ENCODE results near the gene CNGA3. TPM values are rescaled to one million over a fixed set of nuclear protein-coding genes. Genes with fewer than 3 reads are reported as not detected.
A peak's percentile ranks its signal among the peaks of the same experiment; 100 is the strongest.

The CNGA3 gene
- total and polyA plus RNA-seq, 2 of the 8 experiments (the other 6 are each of a cell fraction or from before 2014, with no cell fraction given), result 0.02 TPM; not detected in 1

DNA sequence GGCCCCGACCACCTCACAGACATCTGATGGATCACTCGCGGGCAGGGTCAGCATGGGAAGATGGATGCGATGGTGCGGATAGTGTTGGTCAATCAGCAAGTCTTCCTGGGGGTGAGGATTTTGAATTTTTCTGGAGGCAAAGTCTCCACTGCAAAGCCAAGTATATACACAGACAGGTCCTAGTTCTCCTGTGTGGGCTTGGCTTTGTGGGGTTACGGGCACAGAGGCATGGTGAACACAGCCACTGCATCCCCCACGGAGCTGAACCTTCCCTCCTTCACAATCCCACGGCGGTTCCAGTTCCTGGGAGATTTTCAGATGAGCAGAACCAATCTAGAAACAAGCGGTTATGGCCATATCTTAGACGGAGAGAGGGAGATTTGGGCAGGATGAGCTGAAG, 35.8 kb downstream of the CNGA3 start:
- Histone ChIP-seq H4K5ac (ENCODE audit: insufficient read length, low read depth, low read length) (no peak overlapping the region), H3K56ac (replicated peaks; ENCODE audit: insufficient read length, low read depth, low read length) (no peak overlapping the region), H3K27ac (ENCODE audit: low read depth, low read length) (no peak overlapping the region), H3K4me3 (ENCODE audit: extremely low read depth in 1 of 4, insufficient read depth in 2 of 4, low read depth in 3 of 4, low read length in 4 of 4) (no peak overlapping the region), H4K20me1 (replicated peaks in 1 of 2; ENCODE audit: control insufficient read depth in 1 of 2, insufficient read depth in 2 of 2, low read length in 2 of 2) (no peaks in the 10 kb centered on the region), H3K23ac (ENCODE audit: insufficient read length) (no peak overlapping the region), H2BK20ac (ENCODE audit: low read length) (no peak overlapping the region), H3K18ac (ENCODE audit: extremely low read depth, low read length) (no peak overlapping the region), H2BK15ac (ENCODE audit: low read length) (no peak overlapping the region), H4K91ac (replicated peaks; ENCODE audit: insufficient read length, low read length) (no peak overlapping the region), H3K27me3 (replicated peaks in 1 of 4; ENCODE audit: control insufficient read depth in 3 of 4, extremely low read depth in 1 of 4, insufficient read depth in 3 of 4, low read length in 3 of 4) (no peaks in the 10 kb centered on the region), H3K23me2 (ENCODE audit: low read depth, low read length) (no peaks in the 10 kb centered on the region), H2BK12ac (ENCODE audit: low read depth, low read length) (no peak overlapping the region), H3K4me2 (ENCODE audit: insufficient read depth in 1 of 2, low read depth in 2 of 2, low read length in 2 of 2) (no peak overlapping the region), H3K36me3 (ENCODE audit: control insufficient read depth in 2 of 4, insufficient read depth in 4 of 4, low read length in 3 of 4) (no peaks in the 10 kb centered on the region), H3K9me3 (ENCODE audit: insufficient read depth in 2 of 2, low read depth in 1 of 2, low read length in 1 of 2) (no peaks in the 10 kb centered on the region), H3K9ac (replicated peaks in 1 of 4; ENCODE audit: extremely low read depth in 1 of 4, low read depth in 3 of 4, low read length in 3 of 4) (no peak overlapping the region), H3K4me1 (replicated peaks in 1 of 4; ENCODE audit: control insufficient read depth in 3 of 4, insufficient read depth in 4 of 4, low read length in 3 of 4) (peaks cover 0 to 5% (median 2%) of the 10 kb centered on the region in 4 experiments; a peak in 3 of 7 replicates), H2BK120ac (replicated peaks; ENCODE audit: low read depth, low read length) (no peak overlapping the region), H3K4ac (replicated peaks; ENCODE audit: insufficient read length, low read depth, low read length) (no peak overlapping the region), H3K79me2 (ENCODE audit: control insufficient read depth in 1 of 2, insufficient read depth in 2 of 2, low read length in 2 of 2) (no peaks in the 10 kb centered on the region), H2AFZ (ENCODE audit: low read length) (no peak overlapping the region), H3K79me1 (ENCODE audit: low read depth, low read length) (no peaks in the 10 kb centered on the region), H2AK5ac (ENCODE audit: low read depth, low read length) (no peak overlapping the region), H2BK5ac (ENCODE audit: low read depth, low read length) (no peak overlapping the region), H3K14ac (ENCODE audit: insufficient read length) (no peak overlapping the region), H4K8ac (ENCODE audit: extremely low read depth, insufficient read depth, low read length) (no peak overlapping the region)
- DNase-seq (ENCODE audit: low read depth in 1 of 2, low spot score in 2 of 2), result peak in 1 of 2 experiments; percentile 23
- FAIRE-seq, result no peak
- 87% methylated on average over 11 of the region's 11 CpGs; no CpG with 5 or more reads in 1 of the 2 experiments for WGBS, 2 experiments (ENCODE audit: extremely low coverage in 1 of 2, insufficient coverage in 1 of 2, insufficient read length in 1 of 2, insufficient replicate concordance in 2 of 2, low coverage in 1 of 2, low lambda C conversion rate in 2 of 2, missing lambda C conversion rate in 1 of 2)
- ChIA-PET POLR2A (ENCODE audit: partially characterized antibody) (no interaction called here), CTCF (ENCODE audit: partially characterized antibody) (interaction anchor here (1.0 kb wide), 1 partner anchor 11 kb away, joined by 3 read pairs; no protein-coding TSS in a partner anchor)
- no peak for TF ChIP-seq TBP (IDR thresholded peaks at IDR 0.05; ENCODE audit: low read depth, low read length)
- no peak for TF ChIP-seq FOSL1 (IDR thresholded peaks at IDR 0.05; ENCODE audit: insufficient read depth, low read depth, low read length)
- TF ChIP-seq TEAD4 (IDR thresholded peaks at IDR 0.05; ENCODE audit: low read depth, low read length), result no peak
- no peak for TF ChIP-seq EZH2 (IDR thresholded peaks at IDR 0.05; ENCODE audit: low read depth, low read length, severe bottlenecking)
- no peak for TF ChIP-seq KDM1A (IDR thresholded peaks at IDR 0.05; ENCODE audit: borderline replicate concordance, low read length)
- TF ChIP-seq SUZ12 (IDR thresholded peaks at IDR 0.05; ENCODE audit: low read length), result no peak
- TF ChIP-seq SP2 (IDR thresholded peaks at IDR 0.05; ENCODE audit: low read length), result no peak
- TF ChIP-seq SRF (IDR thresholded peaks at IDR 0.05; ENCODE audit: low read depth, low read length), result no peak
- no peak for TF ChIP-seq SIN3A (conservative IDR thresholded peaks at IDR 0.05 in 1 of 2, IDR thresholded peaks at IDR 0.05 in 1 of 2; ENCODE audit: low read depth in 1 of 2, low read length in 2 of 2)
